ENCODE measurements around the gene CSRNP3. TPM values are rescaled to one million over a fixed set of nuclear protein-coding genes. Genes with fewer than 3 reads are reported as not detected.

The CSRNP3 gene
- total and polyA plus RNA-seq, 9 donors: 5.9 to 15.6 (median 12.4) TPM

GRCh38 chr2:165601065-165601830, 131.8 kb downstream of the CSRNP3 start:
- no CpG with 5 or more reads among the region's 1 CpG for WGBS (ENCODE audit: insufficient coverage)
- Histone ChIP-seq H3K27me3 (ENCODE audit: control insufficient read depth, insufficient read depth, low read length) (no peaks in the 10 kb centered on the region), H3K4me1 (ENCODE audit: control insufficient read depth, insufficient read depth, low read length) (no peaks in the 10 kb centered on the region), H3K36me3 (ENCODE audit: control insufficient read depth, insufficient read depth, low read length) (peaks cover 3% of the 10 kb centered on the region), H3K27ac (ENCODE audit: low read length) (no peak overlapping the region), H3K4me3 (ENCODE audit: low read length) (no peak overlapping the region), H3K9me3 (replicated peaks; ENCODE audit: control insufficient read depth, low read depth, low read length) (no peaks in the 10 kb centered on the region)
- DNase-seq: no peak

GRCh38 chr2:165601928-165602521, 132.5 kb downstream of the CSRNP3 start:
- DNase-seq: no peak
- no peaks in the 10 kb centered on the region for H3K36me3 ChIP-seq (ENCODE audit: control insufficient read depth, insufficient read depth, low read length)
- H3K4me1 ChIP-seq (ENCODE audit: control insufficient read depth, insufficient read depth, low read length): no peaks in the 10 kb centered on the region
- no CpG with 5 or more reads among the region's 3 CpGs for WGBS (ENCODE audit: insufficient coverage)
- H3K4me3 ChIP-seq (ENCODE audit: low read length): no peak overlapping the region
- no peak overlapping the region for H3K27ac ChIP-seq (ENCODE audit: low read length)
- no peaks in the 10 kb centered on the region for H3K9me3 ChIP-seq (replicated peaks; ENCODE audit: control insufficient read depth, low read depth, low read length)
- no peaks in the 10 kb centered on the region for H3K27me3 ChIP-seq (ENCODE audit: control insufficient read depth, insufficient read depth, low read length)

- Histone ChIP-seq H3K4me3 (ENCODE audit: low read length) (no peak overlapping the region), H3K9me3 (replicated peaks; ENCODE audit: control insufficient read depth, low read depth, low read length) (no peaks in the 10 kb centered on the region), H3K4me1 (ENCODE audit: control insufficient read depth, insufficient read depth, low read length) (no peaks in the 10 kb centered on the region), H3K27me3 (ENCODE audit: control insufficient read depth, insufficient read depth, low read length) (no peaks in the 10 kb centered on the region), H3K27ac (ENCODE audit: low read length) (no peak overlapping the region), H3K36me3 (ENCODE audit: control insufficient read depth, insufficient read depth, low read length) (no peaks in the 10 kb centered on the region)
- WGBS (ENCODE audit: insufficient coverage): 33% methylated on average over 2 of the region's 6 CpGs
- no peak for DNase-seq
Observed at GRCh38 chr2:165609672-165610071, 140.2 kb downstream of the CSRNP3 start.

GRCh38 chr2:165610591-165611029, 141.1 kb downstream of the CSRNP3 start:
- H3K36me3 ChIP-seq (ENCODE audit: control insufficient read depth, insufficient read depth, low read length): no peaks in the 10 kb centered on the region
- H3K4me3 ChIP-seq (ENCODE audit: low read length): no peak overlapping the region
- no peaks in the 10 kb centered on the region for H3K27me3 ChIP-seq (ENCODE audit: control insufficient read depth, insufficient read depth, low read length)
- H3K9me3 ChIP-seq (replicated peaks; ENCODE audit: control insufficient read depth, low read depth, low read length): no peaks in the 10 kb centered on the region
- peak; percentile 49 for DNase-seq
- no peaks in the 10 kb centered on the region for H3K4me1 ChIP-seq (ENCODE audit: control insufficient read depth, insufficient read depth, low read length)
- peak overlapping the region; percentile 42 for H3K27ac ChIP-seq (ENCODE audit: low read length)
- WGBS (ENCODE audit: insufficient coverage): 60% methylated on average over 1 of the region's 6 CpGs

GRCh38 chr2:165617741-165618481, 148.4 kb downstream of the CSRNP3 start:
- H3K36me3 ChIP-seq (ENCODE audit: control insufficient read depth, insufficient read depth, low read length): no peaks in the 10 kb centered on the region
- no peak for DNase-seq
- H3K27ac ChIP-seq (ENCODE audit: low read length): no peak overlapping the region
- no peaks in the 10 kb centered on the region for H3K9me3 ChIP-seq (replicated peaks; ENCODE audit: control insufficient read depth, low read depth, low read length)
- H3K4me3 ChIP-seq (ENCODE audit: low read length): no peak overlapping the region
- WGBS (ENCODE audit: insufficient coverage): 83% methylated on average over 1 of the region's 4 CpGs
- H3K4me1 ChIP-seq (ENCODE audit: control insufficient read depth, insufficient read depth, low read length): peaks cover 7% of the 10 kb centered on the region
- H3K27me3 ChIP-seq (ENCODE audit: control insufficient read depth, insufficient read depth, low read length): no peaks in the 10 kb centered on the region

GRCh38 chr2:165618806-165619205, 149.3 kb downstream of the CSRNP3 start:
- no peaks in the 10 kb centered on the region for H3K27me3 ChIP-seq (ENCODE audit: control insufficient read depth, insufficient read depth, low read length)
- peaks cover 7% of the 10 kb centered on the region for H3K4me1 ChIP-seq (ENCODE audit: control insufficient read depth, insufficient read depth, low read length)
- no peak for DNase-seq
- H3K27ac ChIP-seq (ENCODE audit: low read length): no peak overlapping the region
- no peaks in the 10 kb centered on the region for H3K9me3 ChIP-seq (replicated peaks; ENCODE audit: control insufficient read depth, low read depth, low read length)
- no peaks in the 10 kb centered on the region for H3K36me3 ChIP-seq (ENCODE audit: control insufficient read depth, insufficient read depth, low read length)
- whole genome bisulfite sequencing (ENCODE audit: insufficient coverage): no CpG with 5 or more reads among the region's 1 CpG
- H3K4me3 ChIP-seq (ENCODE audit: low read length): no peak overlapping the region

- H3K36me3 ChIP-seq (ENCODE audit: control insufficient read depth, insufficient read depth, low read length): no peaks in the 10 kb centered on the region
- H3K27ac ChIP-seq (ENCODE audit: low read length): no peak overlapping the region
- no peaks in the 10 kb centered on the region for H3K9me3 ChIP-seq (replicated peaks; ENCODE audit: control insufficient read depth, low read depth, low read length)
- H3K27me3 ChIP-seq (ENCODE audit: control insufficient read depth, insufficient read depth, low read length): no peaks in the 10 kb centered on the region
- DNase-seq: no peak
- H3K4me3 ChIP-seq (ENCODE audit: low read length): no peak overlapping the region
- 23% methylated on average over 4 of the region's 5 CpGs for WGBS (ENCODE audit: insufficient coverage)
- peaks cover 7% of the 10 kb centered on the region for H3K4me1 ChIP-seq (ENCODE audit: control insufficient read depth, insufficient read depth, low read length)
Observed at GRCh38 chr2:165621086-165621560, 151.6 kb downstream of the CSRNP3 start.

GRCh38 chr2:165623161-165623560, 153.7 kb downstream of the CSRNP3 start:
- H3K4me3 ChIP-seq (ENCODE audit: low read length): no peak overlapping the region

GRCh38 chr2:165623783-165624469, 154.4 kb downstream of the CSRNP3 start:
- Histone ChIP-seq H3K9me3 (replicated peaks; ENCODE audit: control insufficient read depth, low read depth, low read length) (no peaks in the 10 kb centered on the region), H3K36me3 (ENCODE audit: control insufficient read depth, insufficient read depth, low read length) (peaks cover 2% of the 10 kb centered on the region), H3K4me1 (ENCODE audit: control insufficient read depth, insufficient read depth, low read length) (no peaks in the 10 kb centered on the region), H3K27ac (ENCODE audit: low read length) (no peak overlapping the region), H3K4me3 (ENCODE audit: low read length) (no peak overlapping the region), H3K27me3 (ENCODE audit: control insufficient read depth, insufficient read depth, low read length) (no peaks in the 10 kb centered on the region)
- 75% methylated on average over 5 of the region's 6 CpGs for WGBS (ENCODE audit: insufficient coverage)
- DNase-seq: no peak

More at GRCh38 chr2:165623161-165623560, 153.7 kb downstream of the CSRNP3 start:
- Histone ChIP-seq H3K27ac (ENCODE audit: low read length) (no peak overlapping the region), H3K27me3 (ENCODE audit: control insufficient read depth, insufficient read depth, low read length) (no peaks in the 10 kb centered on the region), H3K4me1 (ENCODE audit: control insufficient read depth, insufficient read depth, low read length) (peaks cover under 1% of the 10 kb centered on the region), H3K9me3 (replicated peaks; ENCODE audit: control insufficient read depth, low read depth, low read length) (no peaks in the 10 kb centered on the region), H3K36me3 (ENCODE audit: control insufficient read depth, insufficient read depth, low read length) (peaks cover 2% of the 10 kb centered on the region)
- DNase-seq: no peak
- 100% methylated on average over 7 of the region's 10 CpGs for WGBS (ENCODE audit: insufficient coverage)

GRCh38 chr2:165624470-165624800, 154.9 kb downstream of the CSRNP3 start:
- H3K36me3 ChIP-seq (ENCODE audit: control insufficient read depth, insufficient read depth, low read length): peaks cover 2% of the 10 kb centered on the region
- WGBS (ENCODE audit: insufficient coverage): 50% methylated on average over 1 of the region's 1 CpG

More at GRCh38 chr2:165624470-165624800, 154.9 kb downstream of the CSRNP3 start:
- no peaks in the 10 kb centered on the region for H3K27me3 ChIP-seq (ENCODE audit: control insufficient read depth, insufficient read depth, low read length)
- no peaks in the 10 kb centered on the region for H3K4me1 ChIP-seq (ENCODE audit: control insufficient read depth, insufficient read depth, low read length)
- H3K9me3 ChIP-seq (replicated peaks; ENCODE audit: control insufficient read depth, low read depth, low read length): no peaks in the 10 kb centered on the region
- no peak overlapping the region for H3K4me3 ChIP-seq (ENCODE audit: low read length)
- no peak for DNase-seq
- H3K27ac ChIP-seq (ENCODE audit: low read length): no peak overlapping the region

Data from muscle of leg (tissue), 11 donors.